HPDE6-E6E7 (cell line): ENCODE data around the gene IL13RA2.

ENCODE experiments used
- DNase-seq: peaks from one replicate; pipeline ENCODE4 v3.0.0; 2011; ENCODE audit warnings: missing footprints; ENCODE audit errors: extremely low spot score

Gene IL13RA2

GRCh38 chrX:114985967-114986592 is 31.3 kb downstream of the IL13RA2 start:
- no peak for DNase-seq

DNA sequence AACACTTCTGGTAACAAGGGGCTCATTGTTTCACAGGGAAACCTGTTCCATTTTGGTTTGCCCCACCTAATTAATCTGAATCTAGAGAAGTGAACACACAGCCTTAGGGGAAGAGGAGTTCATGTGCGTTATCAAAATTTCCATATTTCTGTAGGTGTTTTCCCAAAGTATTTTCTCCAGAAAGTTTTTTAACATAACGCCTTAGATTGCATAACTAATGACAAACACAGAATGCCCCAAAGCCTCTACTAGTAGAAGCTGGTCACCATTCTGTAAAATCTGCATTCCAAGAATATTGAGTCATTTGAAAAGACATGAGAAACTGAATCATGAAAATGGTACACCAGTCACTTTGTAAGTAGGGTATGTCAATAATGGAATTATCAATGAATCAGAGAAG is 41.1 kb downstream of the IL13RA2 start:
- DNase-seq = peak; percentile 8

DNA sequence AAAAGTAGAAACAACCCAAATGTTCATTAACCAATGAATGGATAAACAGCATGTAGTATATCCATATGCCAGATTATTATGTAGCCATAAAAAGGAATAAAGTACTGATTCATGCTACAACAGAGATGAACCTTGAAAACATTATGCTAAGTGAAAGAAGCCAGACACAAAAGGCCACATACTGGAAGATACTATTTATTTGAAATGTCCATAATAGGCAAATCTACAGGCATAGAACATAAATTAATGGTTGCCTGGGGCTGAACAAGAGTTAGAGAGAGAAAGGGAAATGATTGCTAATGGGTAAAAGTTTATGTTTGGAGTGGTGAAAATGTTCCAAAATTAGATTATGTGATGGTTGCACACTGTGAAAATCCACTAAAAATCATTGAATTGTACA is 44.4 kb downstream of the IL13RA2 start:
- DNase-seq = no peak

GRCh38 chrX:114970806-114971205 is 46.6 kb downstream of the IL13RA2 start:
- no peak for DNase-seq

- DNase-seq = no peak
Measured at GRCh38 chrX:114964374-114964773, 53.0 kb downstream of the IL13RA2 start.

DNA sequence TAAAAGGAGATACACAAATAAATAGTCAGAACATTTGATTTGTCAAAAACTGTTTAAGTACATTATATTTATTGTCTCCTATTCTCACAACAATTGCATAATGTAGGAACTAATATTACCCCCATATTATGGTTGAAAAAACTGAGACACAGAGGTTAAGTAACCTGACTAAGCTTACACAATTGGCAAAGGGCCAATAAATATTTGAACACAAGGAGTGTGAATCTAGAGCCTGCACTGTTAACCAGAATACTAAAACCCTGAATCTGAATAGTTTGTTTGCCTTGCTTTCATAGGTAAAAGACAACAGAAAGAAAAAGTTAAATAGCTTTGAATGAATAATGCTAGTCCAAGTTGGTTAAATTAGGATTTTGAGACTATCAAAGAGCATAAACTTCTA is 55.2 kb downstream of the IL13RA2 start:
- DNase-seq = no peak

DNA sequence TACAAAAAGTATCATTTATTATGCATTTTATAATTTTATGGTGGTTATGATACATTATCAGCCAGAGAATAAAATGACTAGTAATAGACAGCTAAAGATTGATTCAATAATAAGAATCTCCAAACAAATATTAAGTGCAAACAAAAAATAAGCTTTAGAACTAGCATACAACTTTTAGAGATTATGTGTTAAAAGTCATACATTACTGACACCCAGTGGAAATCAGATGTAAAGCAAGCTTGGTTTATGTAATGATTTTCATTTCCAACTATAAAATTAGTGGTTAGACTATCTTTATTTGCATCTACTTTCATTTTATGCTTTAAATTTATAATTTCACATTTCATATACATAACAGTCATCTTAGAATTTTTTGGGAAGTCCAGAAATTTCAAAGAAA is 57.7 kb downstream of the IL13RA2 start:
- DNase-seq = no peak
